ENCODE data around the gene SLU7.

The SLU7 gene

GRCh38 chr5:160449458-160449857 lies 30.6 kb upstream of the SLU7 start:
- no peaks in the 10 kb centered on the region for H3K4me1 ChIP-seq (ENCODE audit: control insufficient read depth in 1 of 2, insufficient read depth in 1 of 2, low read depth in 1 of 2, low read length in 1 of 2)
- no peak overlapping the region for H3K27ac ChIP-seq
- H3K36me3 ChIP-seq: no peaks in the 10 kb centered on the region
- TF ChIP-seq CTCF (IDR thresholded peaks at IDR 0.05): no peak
- no peaks in the 10 kb centered on the region for H3K9me3 ChIP-seq
- H3K27me3 ChIP-seq: peaks cover 24% of the 10 kb centered on the region
- no peak overlapping the region for H3K4me3 ChIP-seq (ENCODE audit: low read depth in 1 of 2, low read length in 1 of 2)

- no peaks in the 10 kb centered on the region for H3K36me3 ChIP-seq
- H3K4me3 ChIP-seq (ENCODE audit: low read depth in 1 of 2, low read length in 1 of 2): no peak overlapping the region
- no peak for TF ChIP-seq CTCF (IDR thresholded peaks at IDR 0.05)
- no peaks in the 10 kb centered on the region for H3K4me1 ChIP-seq (ENCODE audit: control insufficient read depth in 1 of 2, insufficient read depth in 1 of 2, low read depth in 1 of 2, low read length in 1 of 2)
- H3K9me3 ChIP-seq: no peaks in the 10 kb centered on the region
- H3K27me3 ChIP-seq: peaks cover 18% of the 10 kb centered on the region
- no peak overlapping the region for H3K27ac ChIP-seq
Observed at GRCh38 chr5:160448886-160449285, 30.0 kb upstream of the SLU7 start.

DNA sequence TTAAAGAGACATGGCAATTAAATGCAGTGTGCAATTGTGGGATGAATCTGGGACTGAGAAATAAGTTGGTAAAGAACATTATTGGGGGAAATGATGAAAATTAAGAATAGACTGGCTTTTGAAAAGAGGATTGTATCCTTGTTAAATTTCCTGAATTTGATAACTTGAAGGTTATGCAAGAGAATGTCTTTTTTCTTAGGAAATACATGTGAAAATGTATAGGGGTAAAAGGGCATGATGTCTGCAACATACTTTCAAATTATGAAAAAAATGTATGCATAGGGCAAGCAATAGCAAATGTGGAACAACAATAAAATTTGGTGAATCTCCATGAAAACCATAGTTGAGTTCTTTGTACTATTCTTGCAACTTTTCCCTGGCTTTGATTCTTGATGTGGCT lies 26.9 kb upstream of the SLU7 start:
- H3K27me3 ChIP-seq: no peaks in the 10 kb centered on the region
- H3K36me3 ChIP-seq: no peaks in the 10 kb centered on the region
- TF ChIP-seq CTCF (IDR thresholded peaks at IDR 0.05): no peak
- no peak overlapping the region for H3K4me3 ChIP-seq (ENCODE audit: low read depth in 1 of 2, low read length in 1 of 2)
- H3K4me1 ChIP-seq (ENCODE audit: control insufficient read depth in 1 of 2, insufficient read depth in 1 of 2, low read depth in 1 of 2, low read length in 1 of 2): peaks cover 0 to 8% of the 10 kb centered on the region in 2 experiments
- H3K9me3 ChIP-seq: no peaks in the 10 kb centered on the region
- H3K27ac ChIP-seq: no peak overlapping the region

DNA sequence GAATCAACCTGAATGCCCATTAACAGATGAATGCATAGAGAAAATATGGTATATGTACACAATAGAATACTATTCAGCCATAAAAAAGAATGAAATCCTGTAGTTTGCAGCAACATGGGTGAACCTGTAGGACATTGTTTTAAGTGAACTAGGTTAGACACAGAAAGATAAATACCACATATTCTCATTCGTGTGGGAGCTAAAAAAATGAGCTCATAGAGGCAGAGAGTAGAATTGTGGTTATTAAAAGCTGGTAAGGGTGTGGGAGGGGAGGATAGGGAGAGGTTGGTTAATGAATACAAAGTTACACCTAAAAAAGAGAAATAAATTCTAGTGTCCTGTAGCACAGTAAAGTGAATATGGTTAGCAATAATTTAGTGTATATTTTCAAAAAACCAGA lies 26.3 kb upstream of the SLU7 start:
- no peak overlapping the region for H3K4me3 ChIP-seq (ENCODE audit: low read depth in 1 of 2, low read length in 1 of 2)
- H3K9me3 ChIP-seq: no peaks in the 10 kb centered on the region
- no peak for TF ChIP-seq CTCF (IDR thresholded peaks at IDR 0.05)
- no peak overlapping the region for H3K27ac ChIP-seq
- no peaks in the 10 kb centered on the region for H3K36me3 ChIP-seq
- no peaks in the 10 kb centered on the region for H3K27me3 ChIP-seq
- peaks cover 0 to 8% of the 10 kb centered on the region in 2 experiments for H3K4me1 ChIP-seq (ENCODE audit: control insufficient read depth in 1 of 2, insufficient read depth in 1 of 2, low read depth in 1 of 2, low read length in 1 of 2)

- Histone ChIP-seq H3K27me3 (no peaks in the 10 kb centered on the region), H3K9me3 (no peaks in the 10 kb centered on the region), H3K4me3 (ENCODE audit: low read depth in 1 of 2, low read length in 1 of 2) (no peak overlapping the region), H3K27ac (no peak overlapping the region), H3K4me1 (ENCODE audit: control insufficient read depth in 1 of 2, insufficient read depth in 1 of 2, low read depth in 1 of 2, low read length in 1 of 2) (peaks cover 1 to 8% of the 10 kb centered on the region in 2 experiments), H3K36me3 (no peaks in the 10 kb centered on the region)
- TF ChIP-seq CTCF (IDR thresholded peaks at IDR 0.05): no peak
Observed at GRCh38 chr5:160444407-160444806, 25.5 kb upstream of the SLU7 start.

Data from neutrophil (primary cell).